H54 (cell line): ENCODE results near the gene ELFN1.

ENCODE experiments used
- DNase-seq: peaks from one replicate; pipeline ENCODE4 v3.0.0; 2011; ENCODE audit warnings: low spot score, mixed read lengths; ENCODE audit not compliant: insufficient read length
- FAIRE-seq: peaks from 3 replicates; lab custom pipeline; 2011; peaks lifted over from hg19 to GRCh38; lab: Jason Lieb, UNC
- POLR2A ChIP-seq: IDR thresholded peaks from 2 replicates; pipeline ENCODE4 v1.6.1; 2011; ENCODE audit warnings: low read depth, mild to moderate bottlenecking, low read length

The ELFN1 gene

DNA sequence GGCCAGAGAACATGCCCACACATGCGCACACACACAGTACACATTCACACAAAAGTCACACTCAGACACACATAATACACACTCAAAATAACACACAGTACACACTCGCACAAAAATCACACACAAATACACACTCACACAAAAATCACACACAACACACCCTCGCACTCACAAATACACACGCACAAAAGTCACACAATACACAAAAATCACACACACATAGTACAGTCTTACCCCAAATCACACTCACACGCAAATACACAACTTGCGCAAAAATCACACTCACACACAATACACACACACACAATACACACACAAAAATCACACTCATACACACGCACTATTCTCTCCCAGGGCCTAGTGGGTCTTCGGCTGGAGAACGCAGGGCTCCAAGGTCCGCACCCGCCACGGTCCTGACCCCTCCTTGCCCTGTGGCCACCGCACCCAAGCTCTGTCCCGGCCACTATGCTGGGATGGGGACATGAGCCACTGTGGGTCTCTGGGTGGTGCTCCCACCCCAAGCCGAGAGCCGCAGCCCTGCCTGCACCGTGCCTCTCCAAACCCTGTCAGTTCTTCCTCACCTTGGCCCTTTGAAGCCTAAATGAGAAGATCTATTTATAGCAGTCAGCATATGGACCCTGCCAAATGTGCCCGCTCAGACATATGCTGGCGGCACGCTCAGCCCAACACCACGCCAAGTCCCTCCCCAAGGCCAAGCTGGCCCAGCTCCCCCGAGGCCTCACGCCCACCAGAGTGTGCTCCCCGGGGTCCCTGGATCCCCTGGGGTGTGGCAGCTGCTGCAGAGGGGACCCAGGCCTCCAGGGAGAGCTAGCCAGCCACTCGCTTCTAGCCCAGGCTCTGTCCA, 55.9 kb downstream of the ELFN1 start:
- DNase-seq: no peak
- TF ChIP-seq POLR2A: no peak
- FAIRE-seq: no peak

DNA sequence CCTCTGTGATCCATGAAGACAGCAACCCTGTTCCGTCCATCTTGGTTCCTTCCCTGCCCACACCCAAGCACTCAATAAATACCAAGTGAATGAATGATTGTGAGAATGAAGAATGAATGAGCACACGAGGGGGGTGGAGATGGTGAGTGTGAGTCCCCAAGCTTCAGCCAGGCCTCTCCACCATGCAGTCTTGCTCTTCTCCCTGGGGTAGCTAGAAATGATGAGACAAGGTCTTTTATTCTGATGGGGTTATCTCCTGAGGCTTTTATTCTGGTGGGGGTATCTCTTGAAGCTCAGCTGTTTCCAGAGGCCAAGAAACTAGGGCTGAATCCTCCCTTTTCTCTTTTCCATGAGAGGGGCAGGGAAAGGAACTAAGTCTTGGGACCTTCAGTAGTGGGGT, 57.0 kb downstream of the ELFN1 start:
- no peak for TF ChIP-seq POLR2A
- no peak for DNase-seq
- FAIRE-seq: no peak

DNA sequence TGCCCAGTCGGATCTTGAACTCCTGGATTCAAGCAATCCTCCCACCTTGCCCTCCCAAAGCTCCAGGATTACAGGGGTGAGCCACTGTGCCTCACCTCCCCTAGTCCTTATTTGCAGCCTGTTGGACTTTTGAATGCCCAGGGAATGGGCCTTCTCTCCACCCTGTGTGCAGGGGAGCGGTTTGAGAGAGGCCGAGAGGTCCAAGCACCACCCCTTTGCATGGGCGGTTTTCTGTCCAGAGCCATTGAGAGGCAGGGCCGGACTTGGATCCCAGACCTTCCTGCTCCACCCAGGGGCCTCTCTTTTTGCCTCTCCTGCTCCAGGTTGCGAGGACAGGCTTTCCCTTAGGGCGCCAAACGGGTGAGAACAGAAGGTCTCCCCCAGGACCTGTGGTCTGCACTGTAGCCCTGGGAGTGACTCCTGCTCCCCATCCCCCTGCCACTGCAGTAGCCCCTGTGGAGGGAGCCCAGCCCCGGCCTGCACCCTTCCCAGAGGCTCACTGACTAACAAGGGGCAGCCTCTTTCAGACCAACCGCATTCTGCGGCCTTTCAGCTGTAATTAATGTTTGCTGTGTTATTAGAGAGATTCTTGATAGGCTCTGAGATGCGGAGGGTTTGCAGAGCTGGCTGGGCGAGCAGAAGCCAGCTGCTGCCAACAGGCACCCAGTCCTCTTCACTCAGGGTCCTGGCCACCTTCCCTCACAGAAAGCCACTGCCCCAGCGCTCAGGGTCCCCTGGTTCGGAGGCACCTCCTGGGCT, 57.9 kb downstream of the ELFN1 start:
- no peak for DNase-seq
- TF ChIP-seq POLR2A: no peak
- no peak for FAIRE-seq

GRCh38 chr7:1729183-1729582, 59.1 kb downstream of the ELFN1 start:
- FAIRE-seq (no peak), DNase-seq (no peak)
- no peak for TF ChIP-seq POLR2A

- TF ChIP-seq POLR2A: no peak
- DNase-seq (no peak), FAIRE-seq (no peak)
Observed at GRCh38 chr7:1729773-1730172, 59.7 kb downstream of the ELFN1 start.

GRCh38 chr7:1732072-1732471, 62.0 kb downstream of the ELFN1 start:
- TF ChIP-seq POLR2A: no peak
- FAIRE-seq (no peak), DNase-seq (no peak)

DNA sequence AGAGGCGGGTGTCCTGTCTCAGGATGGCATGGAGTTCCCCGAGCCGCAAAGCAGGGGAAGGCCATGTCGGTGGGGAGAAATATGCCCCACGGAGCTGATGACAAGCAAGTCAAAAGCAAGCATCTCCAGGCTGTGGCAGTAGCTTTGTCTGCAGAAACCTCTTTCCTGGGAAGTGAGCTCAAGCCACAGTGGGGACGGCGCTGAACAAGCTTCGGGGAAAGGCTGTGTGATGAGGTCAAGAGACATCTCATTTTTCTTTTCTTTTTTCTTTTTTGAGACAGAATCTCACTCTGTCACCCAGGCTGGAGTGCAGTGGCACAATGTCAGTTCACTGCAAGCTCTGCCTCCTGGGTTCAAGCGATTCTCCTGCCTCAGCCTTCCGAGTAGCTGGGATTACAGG, 62.6 kb downstream of the ELFN1 start:
- DNase-seq (no peak), FAIRE-seq (no peak)
- TF ChIP-seq POLR2A: no peak

- no peak for TF ChIP-seq POLR2A
- no peak for FAIRE-seq
- no peak for DNase-seq
Observed at GRCh38 chr7:1733206-1733907, 63.3 kb downstream of the ELFN1 start.

DNA sequence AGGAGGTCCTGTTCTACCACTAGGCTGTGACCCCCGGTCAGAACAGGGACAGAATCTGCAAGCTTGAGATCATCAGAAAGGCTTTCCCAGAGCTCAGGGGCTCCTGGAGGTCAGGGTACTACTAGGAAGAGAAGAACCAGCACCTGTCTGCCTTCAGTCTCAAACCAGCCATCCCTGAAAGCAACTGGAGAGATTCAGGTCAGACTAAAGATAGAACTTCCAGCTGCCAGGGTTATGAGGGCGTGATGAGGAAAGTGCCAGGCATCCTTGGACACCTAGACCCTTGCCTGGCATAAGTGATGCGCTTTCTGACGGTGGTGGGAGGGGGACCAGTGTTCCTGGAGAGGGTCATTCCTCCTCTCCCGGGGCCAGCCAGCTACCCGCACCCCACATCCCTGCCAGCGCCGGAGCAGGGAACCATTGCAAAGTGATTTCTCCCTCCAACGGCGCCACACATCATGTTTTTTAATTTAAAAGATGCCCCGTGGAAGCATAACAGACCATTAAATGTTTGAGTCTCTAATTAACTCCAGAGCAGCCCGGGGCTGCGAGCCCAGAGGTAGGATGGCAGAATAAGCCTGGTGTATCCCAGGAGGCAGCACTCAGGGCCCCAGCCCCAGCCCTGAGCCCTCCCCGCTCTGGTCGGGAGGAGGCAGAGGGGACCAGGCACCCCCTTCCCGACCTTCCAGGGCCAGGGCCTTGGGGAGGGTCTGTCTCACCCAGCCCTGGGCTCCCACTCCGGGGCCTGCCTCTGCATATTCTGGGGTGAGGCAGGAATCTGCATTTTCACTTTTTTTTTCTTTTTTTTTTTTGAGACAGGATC, 64.0 kb downstream of the ELFN1 start:
- no peak for TF ChIP-seq POLR2A
- FAIRE-seq (no peak), DNase-seq (no peak)

DNA sequence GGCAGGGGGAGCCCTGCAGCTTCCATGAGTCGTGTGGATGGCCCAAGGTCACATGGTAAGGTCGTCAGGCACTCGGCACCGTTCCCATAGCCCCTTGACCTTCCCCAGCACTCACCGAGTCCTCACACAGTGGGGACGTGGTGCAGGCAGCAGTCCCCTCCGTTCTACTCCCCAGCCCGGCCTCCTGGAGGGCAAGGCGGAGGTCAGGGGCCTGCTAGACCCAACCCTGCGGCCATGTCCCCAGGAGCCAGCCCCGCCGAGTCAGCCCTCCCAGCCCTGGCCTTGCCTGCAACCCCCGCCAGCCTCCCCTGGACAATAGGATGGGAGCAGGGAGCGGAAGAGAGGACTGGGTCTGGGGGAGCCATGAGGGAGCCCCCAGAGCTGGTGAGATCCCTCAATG, 65.2 kb downstream of the ELFN1 start:
- DNase-seq: no peak
- no peak for TF ChIP-seq POLR2A
- no peak for FAIRE-seq

- TF ChIP-seq POLR2A: no peak
- no peak for DNase-seq
- no peak for FAIRE-seq
Observed at GRCh38 chr7:1735806-1736483, 65.9 kb downstream of the ELFN1 start.

DNA sequence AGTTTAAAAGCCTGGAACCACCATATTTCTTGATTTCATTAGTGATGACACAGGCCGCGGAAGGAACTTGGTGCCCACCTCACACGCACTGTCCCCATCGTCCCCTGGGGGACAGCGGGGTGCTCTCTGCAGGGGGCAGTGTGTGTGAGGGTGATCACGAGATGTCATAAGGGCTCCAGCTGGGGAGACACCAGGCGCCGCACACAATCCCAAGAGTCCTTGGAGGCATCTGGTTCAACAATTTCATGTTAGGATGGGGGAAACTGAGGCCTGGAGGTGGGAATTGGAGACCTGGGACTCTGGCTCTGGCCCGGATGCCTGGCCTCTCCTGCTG, 66.4 kb downstream of the ELFN1 start:
- DNase-seq (no peak), FAIRE-seq (no peak)
- TF ChIP-seq POLR2A: no peak

DNA sequence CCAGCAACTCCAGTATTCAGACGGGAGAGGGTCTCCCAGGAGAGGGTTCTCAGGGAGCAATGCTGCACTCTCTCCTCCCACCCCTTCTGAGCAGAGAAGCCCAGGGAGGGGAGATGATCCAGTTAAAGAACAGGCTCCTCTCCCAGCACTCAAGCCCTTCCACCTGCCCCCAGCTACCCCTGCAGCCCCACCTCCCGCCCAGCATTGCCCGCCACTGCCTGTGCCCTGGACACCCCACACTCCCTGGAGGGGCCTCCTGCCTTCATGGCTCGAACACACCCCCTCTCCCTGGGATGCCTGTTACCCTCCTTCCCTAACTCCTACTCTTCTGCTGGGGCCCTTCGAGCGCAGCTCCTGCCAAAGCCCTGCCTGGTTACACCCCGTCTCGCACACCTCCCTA, 66.8 kb downstream of the ELFN1 start:
- no peak for TF ChIP-seq POLR2A
- FAIRE-seq: no peak
- DNase-seq: no peak

GRCh38 chr7:1737523-1737922, 67.4 kb downstream of the ELFN1 start:
- no peak for FAIRE-seq
- no peak for DNase-seq
- TF ChIP-seq POLR2A: no peak
